ENCODE measurements around the gene BCL2L1.
"Not testable (repeated sequence)": the region's sequence is repeated elsewhere in the genome, so short reads cannot be mapped to it uniquely, and the experiment has no call there.

BCL2L1 gene

GRCh38 chr20:31722257-31723068, at the start of gene BCL2L1:
Gene BCL2L1 (minus strand): TSS chr20:31722868. CDS start chr20:31722218, 650 bp downstream.
- in situ Hi-C loops (cut with MboI; ENCODE audit: low sequenced_read_pairs), result loop anchor here (5.0 kb wide), 1 partner anchor 60 kb away; no protein-coding TSS in a partner anchor

- in situ Hi-C loops (cut with MboI; ENCODE audit: low sequenced_read_pairs), result no loop called here
These were observed 47.6 kb upstream of the BCL2L1 start for GRCh38 chr20:31770243-31770642.

DNA sequence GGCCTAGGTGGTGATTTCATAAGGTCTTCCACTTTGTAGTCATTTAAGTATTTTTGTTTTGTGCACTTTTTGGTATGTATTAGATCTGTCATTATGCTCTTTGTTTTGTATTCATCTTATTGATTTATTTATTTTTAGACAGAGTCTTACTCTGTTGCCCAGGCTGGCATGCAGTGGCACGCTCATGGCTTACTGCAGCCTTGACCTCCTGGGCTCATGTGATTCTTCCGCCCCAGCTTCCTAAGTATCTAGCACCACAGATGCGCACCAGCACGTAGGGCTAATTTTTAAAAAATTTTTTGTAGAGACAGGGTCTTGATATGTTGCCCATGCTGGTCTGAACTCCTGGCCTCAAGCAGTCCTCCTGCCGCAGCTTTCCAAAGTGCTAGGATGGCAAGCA, 47.0 kb upstream of the BCL2L1 start:
- in situ Hi-C loops (cut with MboI; ENCODE audit: low sequenced_read_pairs), result no loop called here

DNA sequence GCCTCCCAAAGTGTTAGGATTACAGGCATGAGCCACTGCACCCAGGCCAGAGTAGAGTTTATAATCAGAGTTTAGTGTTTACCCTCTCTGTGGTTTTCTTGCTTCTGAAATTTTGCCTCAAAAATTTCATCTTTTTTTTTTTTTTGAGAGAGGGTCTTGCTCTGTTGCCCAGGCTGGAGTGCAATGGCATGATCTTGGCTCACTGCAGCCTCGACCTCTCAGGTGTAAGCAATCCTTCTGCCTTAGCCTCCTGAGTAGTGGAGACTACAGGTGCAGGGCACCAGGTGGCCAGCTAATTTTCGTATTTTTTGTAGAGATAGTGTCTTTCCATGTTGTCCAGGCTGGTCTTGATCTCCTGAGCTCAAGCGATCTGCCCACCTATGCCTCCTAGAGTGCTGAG, 45.1 kb upstream of the BCL2L1 start:
- in situ Hi-C loops (cut with MboI; ENCODE audit: low sequenced_read_pairs), result no loop called here

GRCh38 chr20:31764641-31765305, 42.1 kb upstream of the BCL2L1 start:
- in situ Hi-C loops (cut with MboI; ENCODE audit: low sequenced_read_pairs), result no loop called here

DNA sequence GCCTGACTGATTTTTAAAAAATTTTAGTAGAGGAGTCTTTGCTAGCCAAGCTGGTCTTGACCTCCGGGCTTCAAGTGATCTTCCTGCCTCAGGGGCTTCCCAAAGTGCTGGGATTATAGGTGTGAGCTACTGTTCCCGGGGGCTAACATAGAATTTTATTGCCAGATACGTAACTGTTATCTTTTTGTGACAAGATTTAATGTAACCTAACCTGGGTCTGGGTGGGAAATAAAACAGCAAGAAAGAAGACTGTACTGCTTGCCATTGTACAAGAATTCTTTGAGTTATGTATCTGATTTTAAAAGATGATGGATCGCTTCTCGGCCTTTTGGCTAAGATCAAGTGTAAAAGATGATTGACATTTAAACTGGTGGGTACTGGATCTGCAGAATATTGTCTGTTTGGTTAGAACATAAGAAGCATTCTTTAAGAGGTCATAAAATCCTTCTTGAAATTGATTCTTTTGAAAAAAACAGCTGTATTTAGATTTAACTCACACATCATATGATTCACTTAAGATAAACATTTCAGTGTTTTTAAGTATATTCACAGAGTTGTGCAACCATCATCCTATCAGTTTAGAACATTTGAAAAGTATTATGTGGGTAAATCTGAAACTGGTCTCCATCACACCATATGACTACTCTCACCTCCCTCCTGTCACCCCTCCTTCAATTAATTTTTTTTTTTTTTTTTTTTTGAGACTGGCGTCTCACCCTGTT, 38.0 kb upstream of the BCL2L1 start:
- in situ Hi-C loops (cut with MboI; ENCODE audit: low sequenced_read_pairs), result no loop called here

DNA sequence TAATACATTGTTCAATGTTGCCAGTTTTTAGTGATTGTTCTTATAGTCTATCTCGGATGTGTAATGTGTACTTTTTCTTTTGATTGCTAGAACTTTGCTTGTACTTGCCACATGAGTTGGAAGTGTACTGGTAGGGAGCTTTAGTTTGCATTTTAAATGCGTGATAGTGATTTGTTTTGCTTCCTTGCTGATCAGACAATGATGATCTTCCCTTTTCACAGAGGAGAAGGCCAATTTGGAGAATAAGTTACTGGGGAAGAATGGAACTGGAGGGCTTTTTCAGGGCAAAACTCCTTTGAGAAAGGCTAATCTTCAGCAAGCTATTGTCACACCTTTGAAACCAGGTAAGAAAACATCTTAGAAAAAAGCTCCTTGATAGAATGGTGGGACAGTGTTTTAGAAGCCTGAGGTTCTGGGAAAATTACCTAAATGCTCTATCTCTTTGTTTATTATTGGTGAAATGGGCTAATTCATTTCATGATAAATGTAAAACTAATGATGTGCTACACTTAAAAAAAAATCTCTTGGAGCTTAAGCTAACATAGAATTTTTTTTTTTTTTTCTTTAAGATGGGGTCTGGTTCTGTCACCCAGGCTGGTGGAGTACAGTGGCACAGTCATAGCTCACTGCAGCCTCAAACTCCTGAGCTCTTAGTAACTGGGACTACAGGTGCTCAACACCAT, 37.3 kb upstream of the BCL2L1 start:
- in situ Hi-C loops (cut with MboI; ENCODE audit: low sequenced_read_pairs), result no loop called here

DNA sequence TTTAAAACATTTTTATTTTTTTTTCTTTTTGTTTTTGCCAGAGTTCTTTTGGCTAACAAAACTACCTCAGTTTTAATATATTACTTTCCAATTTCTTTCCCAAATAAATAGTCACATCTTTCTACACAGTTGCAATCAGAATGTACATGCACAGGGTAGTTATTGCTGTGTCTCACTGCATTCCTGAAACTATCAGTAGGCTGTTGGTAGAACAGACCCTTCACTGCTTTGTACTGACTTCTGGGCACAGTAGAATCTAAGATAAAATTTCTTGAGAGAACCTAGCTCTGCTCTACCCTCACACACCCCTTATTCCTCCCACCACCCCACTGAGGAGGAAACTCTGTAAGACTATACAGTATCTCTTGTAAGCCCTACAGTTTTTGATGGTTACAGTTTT, 36.3 kb upstream of the BCL2L1 start:
- in situ Hi-C loops (cut with MboI; ENCODE audit: low sequenced_read_pairs), result no loop called here

DNA sequence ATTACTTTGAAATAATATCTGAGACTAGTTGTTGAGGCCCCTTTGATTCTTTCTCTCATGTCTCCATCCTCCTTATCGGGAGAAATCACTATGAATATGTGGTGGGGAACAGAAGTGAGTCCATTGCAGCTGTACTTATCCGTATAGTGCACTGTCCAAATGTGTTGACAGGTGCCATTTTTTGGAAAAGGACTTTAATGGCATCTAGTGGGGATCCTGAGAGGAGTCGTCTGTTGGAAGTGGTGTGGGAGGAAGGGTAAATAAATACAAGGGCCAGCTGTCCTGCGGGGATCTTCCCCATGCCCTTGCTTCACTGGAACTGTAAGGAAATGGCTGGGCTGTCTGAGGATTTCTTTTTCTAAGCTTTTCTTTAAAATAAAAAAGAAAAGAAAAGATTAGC, 35.9 kb upstream of the BCL2L1 start:
- in situ Hi-C loops (cut with MboI; ENCODE audit: low sequenced_read_pairs), result no loop called here

GRCh38 chr20:31757254-31757653, 34.6 kb upstream of the BCL2L1 start:
- in situ Hi-C loops (cut with MboI; ENCODE audit: low sequenced_read_pairs), result no loop called here

DNA sequence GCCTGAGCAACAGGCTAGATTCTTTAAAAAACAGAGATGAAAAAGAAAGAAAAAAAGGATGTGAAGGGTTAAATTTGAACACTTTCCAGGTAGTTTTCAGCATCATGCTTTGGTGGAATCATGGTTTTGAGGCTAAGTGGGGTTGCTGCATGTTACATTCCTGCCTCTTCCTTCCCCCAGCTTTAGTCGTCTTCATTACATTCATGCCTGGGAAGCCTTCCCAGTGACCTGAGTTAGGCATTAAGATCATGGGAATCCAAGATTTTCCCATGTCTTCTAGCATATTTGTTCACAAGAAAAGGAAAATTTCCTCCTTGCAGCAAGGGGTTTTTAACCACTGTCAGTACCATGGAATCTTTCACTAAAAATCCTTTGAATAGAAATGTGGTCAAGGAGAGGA, 28.5 kb upstream of the BCL2L1 start:
- in situ Hi-C loops (cut with MboI; ENCODE audit: low sequenced_read_pairs), result no loop called here

- in situ Hi-C loops (cut with MboI; ENCODE audit: low sequenced_read_pairs), result no loop called here
These were observed 26.6 kb upstream of the BCL2L1 start for GRCh38 chr20:31749223-31749622.

GRCh38 chr20:31747640-31748039, 25.0 kb upstream of the BCL2L1 start:
- in situ Hi-C loops (cut with MboI; ENCODE audit: low sequenced_read_pairs), result no loop called here

DNA sequence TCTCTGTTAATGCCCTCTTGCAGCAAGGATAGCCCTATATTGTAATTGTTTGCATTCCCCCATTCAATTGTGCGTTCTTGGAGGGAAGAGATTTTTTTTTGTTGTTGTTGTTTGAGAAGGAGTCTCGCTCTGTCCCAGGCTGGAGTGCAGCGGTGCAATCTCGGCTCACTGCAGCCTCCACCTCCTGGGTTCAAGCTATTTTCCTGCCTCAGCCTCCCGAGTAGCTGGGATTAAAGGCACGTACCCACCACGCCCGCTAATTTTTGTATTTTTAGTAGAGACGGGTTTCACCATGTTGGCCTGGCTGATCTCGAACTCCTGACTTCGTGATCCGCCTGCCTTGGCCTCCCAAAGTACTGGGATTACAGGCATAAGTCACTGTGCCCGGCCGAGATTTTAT, 24.4 kb upstream of the BCL2L1 start:
- in situ Hi-C loops (cut with MboI; ENCODE audit: low sequenced_read_pairs), result not testable (repeated sequence)

- in situ Hi-C loops (cut with MboI; ENCODE audit: low sequenced_read_pairs), result no loop called here
These were observed 23.6 kb upstream of the BCL2L1 start for GRCh38 chr20:31746068-31746878.

DNA sequence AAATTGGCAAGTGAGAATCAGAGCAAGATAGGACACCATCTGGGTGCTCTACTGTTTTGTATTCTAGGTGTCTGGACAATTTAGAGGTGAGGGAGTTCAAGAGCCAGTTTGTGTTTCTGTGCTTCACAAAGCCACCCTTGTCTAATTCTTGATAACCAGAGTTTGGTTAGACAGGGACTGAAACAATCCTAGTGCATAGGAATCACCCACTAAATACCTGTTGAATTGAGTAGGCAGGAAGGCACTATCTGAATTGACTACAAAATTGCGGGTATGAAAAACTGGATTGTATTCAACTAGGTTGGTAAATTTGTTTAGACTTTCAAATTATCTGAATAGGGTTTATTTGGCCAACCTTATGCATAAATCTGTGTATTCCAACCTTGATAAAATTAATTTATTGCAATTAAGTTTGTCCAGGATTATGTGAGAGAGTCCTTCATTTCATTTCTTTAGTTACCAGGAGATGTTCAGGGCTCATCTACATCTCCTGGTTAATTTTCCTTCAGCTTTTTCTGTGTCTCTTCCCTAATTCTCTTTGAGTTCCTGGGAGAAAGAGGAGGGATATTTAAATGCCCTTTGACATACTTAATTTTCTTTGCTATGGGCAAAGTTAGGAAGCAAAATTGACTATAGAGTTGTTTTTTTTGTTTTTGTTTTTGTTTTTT, 18.1 kb upstream of the BCL2L1 start:
- in situ Hi-C loops (cut with MboI; ENCODE audit: low sequenced_read_pairs), result no loop called here

DNA sequence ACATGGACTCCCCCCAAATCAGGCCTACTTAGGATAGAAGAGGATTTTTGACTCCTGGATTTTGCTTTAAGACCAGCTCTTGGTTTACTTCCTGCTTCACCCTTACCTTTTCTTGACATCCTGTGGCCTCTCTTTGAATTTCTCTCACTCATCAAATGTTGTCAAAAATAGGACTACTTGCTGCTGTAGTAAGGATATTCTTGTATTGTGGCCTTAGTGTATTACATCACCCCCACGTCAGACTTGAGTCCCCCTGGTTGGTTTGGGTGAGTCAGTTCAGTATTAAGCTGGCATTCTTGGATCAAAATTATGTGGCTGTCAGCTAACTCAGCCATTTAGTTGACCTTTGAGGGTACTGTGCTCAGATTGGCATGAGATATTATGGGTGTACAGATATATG, 17.5 kb upstream of the BCL2L1 start:
- in situ Hi-C loops (cut with MboI; ENCODE audit: low sequenced_read_pairs), result no loop called here

DNA sequence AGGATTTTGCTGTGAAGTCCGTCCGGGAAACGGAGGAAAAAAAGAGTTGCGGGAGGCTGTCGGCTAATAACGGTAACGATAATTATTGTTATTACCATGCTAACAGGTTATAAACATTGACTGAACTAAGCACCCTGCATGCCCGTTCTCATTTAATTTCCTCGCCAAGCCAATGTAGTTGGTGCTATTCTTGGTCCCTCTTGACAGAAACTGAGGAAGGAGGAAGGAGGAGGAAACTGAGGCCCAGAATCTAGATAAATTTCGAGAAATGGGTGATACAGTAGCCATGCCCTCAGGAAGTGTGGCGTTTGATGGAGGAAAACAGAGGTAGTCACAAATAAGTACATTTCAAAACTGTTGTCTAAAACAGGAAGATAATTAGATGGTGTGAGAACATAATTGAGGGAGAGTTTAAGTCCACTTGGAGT, 16.9 kb upstream of the BCL2L1 start:
- in situ Hi-C loops (cut with MboI; ENCODE audit: low sequenced_read_pairs), result no loop called here

GRCh38 chr20:31738729-31739549, 16.3 kb upstream of the BCL2L1 start, which contains the start of gene TPX2:
Gene TPX2 (plus strand): TSS chr20:31739290. CDS start chr20:31757477, 18,187 bp downstream.
- in situ Hi-C loops (cut with MboI; ENCODE audit: low sequenced_read_pairs), result no loop called here

Measured in HL-60/S4 (cell line).